ENCODE results near the gene PLK4.

DNA sequence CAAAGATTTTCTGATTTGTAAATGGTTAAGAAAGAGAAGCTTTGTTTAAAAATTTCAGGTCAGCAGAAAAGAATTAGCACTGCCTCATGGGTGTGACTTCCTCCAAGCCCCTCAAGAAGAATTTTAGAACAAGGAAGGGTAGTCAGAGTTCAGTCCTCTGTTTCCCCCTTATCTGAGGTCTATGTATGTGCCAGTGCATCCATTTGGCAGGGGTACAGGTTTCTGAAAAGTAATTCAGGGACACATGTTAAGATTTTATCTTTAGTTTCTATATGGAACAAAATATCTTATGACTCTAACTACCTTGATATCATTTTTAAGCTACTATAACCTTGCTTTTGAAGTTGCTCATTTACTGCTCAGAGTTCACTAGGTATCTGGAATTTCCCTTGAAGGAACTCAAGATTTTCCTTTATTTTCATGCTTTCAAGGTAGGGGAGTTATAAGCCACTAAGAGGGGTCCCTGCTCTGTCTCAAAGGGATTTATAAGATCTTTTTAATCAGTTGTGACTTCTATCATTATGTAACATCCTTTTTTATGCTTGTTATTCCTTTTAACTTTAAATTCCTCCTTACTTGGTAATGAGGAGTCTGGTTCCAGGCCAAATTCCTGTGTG is 24.4 kb upstream of the PLK4 start:
- TF ChIP-seq, protein P1, sequence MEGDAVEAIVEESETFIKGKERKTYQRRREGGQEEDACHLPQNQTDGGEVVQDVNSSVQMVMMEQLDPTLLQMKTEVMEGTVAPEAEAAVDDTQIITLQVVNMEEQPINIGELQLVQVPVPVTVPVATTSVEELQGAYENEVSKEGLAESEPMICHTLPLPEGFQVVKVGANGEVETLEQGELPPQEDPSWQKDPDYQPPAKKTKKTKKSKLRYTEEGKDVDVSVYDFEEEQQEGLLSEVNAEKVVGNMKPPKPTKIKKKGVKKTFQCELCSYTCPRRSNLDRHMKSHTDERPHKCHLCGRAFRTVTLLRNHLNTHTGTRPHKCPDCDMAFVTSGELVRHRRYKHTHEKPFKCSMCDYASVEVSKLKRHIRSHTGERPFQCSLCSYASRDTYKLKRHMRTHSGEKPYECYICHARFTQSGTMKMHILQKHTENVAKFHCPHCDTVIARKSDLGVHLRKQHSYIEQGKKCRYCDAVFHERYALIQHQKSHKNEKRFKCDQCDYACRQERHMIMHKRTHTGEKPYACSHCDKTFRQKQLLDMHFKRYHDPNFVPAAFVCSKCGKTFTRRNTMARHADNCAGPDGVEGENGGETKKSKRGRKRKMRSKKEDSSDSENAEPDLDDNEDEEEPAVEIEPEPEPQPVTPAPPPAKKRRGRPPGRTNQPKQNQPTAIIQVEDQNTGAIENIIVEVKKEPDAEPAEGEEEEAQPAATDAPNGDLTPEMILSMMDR (conservative IDR thresholded peaks at IDR 0.05; ENCODE audit: low read depth in 2 of 2), result no peak
- TF ChIP-seq JUNB (IDR thresholded peaks at IDR 0.05; ENCODE audit: unreplicated experiment) (no peak), POLR2AphosphoS5 (IDR thresholded peaks at IDR 0.05; ENCODE audit: low read depth) (no peak), EZH2 (IDR thresholded peaks at IDR 0.05; ENCODE audit: low read depth, unreplicated experiment) (no peak), CREB1 (CRISPR knock-in tag; IDR thresholded peaks at IDR 0.05; ENCODE audit: low read depth) (no peak), EZH2phosphoT487 (IDR thresholded peaks at IDR 0.05; ENCODE audit: unreplicated experiment) (no peak), ZNF114 (CRISPR knock-in tag; IDR thresholded peaks at IDR 0.05) (no peak), STAT1 (IDR thresholded peaks at IDR 0.05; ENCODE audit: unreplicated experiment) (no peak), ZNF331 (CRISPR knock-in tag; IDR thresholded peaks at IDR 0.05; ENCODE audit: low read depth) (no peak), NANOG (IDR thresholded peaks at IDR 0.05; ENCODE audit: borderline replicate concordance) (no peak)
- TF ChIP-seq, protein P2, sequence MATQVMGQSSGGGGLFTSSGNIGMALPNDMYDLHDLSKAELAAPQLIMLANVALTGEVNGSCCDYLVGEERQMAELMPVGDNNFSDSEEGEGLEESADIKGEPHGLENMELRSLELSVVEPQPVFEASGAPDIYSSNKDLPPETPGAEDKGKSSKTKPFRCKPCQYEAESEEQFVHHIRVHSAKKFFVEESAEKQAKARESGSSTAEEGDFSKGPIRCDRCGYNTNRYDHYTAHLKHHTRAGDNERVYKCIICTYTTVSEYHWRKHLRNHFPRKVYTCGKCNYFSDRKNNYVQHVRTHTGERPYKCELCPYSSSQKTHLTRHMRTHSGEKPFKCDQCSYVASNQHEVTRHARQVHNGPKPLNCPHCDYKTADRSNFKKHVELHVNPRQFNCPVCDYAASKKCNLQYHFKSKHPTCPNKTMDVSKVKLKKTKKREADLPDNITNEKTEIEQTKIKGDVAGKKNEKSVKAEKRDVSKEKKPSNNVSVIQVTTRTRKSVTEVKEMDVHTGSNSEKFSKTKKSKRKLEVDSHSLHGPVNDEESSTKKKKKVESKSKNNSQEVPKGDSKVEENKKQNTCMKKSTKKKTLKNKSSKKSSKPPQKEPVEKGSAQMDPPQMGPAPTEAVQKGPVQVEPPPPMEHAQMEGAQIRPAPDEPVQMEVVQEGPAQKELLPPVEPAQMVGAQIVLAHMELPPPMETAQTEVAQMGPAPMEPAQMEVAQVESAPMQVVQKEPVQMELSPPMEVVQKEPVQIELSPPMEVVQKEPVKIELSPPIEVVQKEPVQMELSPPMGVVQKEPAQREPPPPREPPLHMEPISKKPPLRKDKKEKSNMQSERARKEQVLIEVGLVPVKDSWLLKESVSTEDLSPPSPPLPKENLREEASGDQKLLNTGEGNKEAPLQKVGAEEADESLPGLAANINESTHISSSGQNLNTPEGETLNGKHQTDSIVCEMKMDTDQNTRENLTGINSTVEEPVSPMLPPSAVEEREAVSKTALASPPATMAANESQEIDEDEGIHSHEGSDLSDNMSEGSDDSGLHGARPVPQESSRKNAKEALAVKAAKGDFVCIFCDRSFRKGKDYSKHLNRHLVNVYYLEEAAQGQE (IDR thresholded peaks at IDR 0.05; ENCODE audit: unreplicated experiment), result no peak
- TF ChIP-seq, protein P3, sequence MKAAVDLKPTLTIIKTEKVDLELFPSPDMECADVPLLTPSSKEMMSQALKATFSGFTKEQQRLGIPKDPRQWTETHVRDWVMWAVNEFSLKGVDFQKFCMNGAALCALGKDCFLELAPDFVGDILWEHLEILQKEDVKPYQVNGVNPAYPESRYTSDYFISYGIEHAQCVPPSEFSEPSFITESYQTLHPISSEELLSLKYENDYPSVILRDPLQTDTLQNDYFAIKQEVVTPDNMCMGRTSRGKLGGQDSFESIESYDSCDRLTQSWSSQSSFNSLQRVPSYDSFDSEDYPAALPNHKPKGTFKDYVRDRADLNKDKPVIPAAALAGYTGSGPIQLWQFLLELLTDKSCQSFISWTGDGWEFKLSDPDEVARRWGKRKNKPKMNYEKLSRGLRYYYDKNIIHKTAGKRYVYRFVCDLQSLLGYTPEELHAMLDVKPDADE (IDR thresholded peaks at IDR 0.05), result no peak
- TF ChIP-seq, protein P4, sequence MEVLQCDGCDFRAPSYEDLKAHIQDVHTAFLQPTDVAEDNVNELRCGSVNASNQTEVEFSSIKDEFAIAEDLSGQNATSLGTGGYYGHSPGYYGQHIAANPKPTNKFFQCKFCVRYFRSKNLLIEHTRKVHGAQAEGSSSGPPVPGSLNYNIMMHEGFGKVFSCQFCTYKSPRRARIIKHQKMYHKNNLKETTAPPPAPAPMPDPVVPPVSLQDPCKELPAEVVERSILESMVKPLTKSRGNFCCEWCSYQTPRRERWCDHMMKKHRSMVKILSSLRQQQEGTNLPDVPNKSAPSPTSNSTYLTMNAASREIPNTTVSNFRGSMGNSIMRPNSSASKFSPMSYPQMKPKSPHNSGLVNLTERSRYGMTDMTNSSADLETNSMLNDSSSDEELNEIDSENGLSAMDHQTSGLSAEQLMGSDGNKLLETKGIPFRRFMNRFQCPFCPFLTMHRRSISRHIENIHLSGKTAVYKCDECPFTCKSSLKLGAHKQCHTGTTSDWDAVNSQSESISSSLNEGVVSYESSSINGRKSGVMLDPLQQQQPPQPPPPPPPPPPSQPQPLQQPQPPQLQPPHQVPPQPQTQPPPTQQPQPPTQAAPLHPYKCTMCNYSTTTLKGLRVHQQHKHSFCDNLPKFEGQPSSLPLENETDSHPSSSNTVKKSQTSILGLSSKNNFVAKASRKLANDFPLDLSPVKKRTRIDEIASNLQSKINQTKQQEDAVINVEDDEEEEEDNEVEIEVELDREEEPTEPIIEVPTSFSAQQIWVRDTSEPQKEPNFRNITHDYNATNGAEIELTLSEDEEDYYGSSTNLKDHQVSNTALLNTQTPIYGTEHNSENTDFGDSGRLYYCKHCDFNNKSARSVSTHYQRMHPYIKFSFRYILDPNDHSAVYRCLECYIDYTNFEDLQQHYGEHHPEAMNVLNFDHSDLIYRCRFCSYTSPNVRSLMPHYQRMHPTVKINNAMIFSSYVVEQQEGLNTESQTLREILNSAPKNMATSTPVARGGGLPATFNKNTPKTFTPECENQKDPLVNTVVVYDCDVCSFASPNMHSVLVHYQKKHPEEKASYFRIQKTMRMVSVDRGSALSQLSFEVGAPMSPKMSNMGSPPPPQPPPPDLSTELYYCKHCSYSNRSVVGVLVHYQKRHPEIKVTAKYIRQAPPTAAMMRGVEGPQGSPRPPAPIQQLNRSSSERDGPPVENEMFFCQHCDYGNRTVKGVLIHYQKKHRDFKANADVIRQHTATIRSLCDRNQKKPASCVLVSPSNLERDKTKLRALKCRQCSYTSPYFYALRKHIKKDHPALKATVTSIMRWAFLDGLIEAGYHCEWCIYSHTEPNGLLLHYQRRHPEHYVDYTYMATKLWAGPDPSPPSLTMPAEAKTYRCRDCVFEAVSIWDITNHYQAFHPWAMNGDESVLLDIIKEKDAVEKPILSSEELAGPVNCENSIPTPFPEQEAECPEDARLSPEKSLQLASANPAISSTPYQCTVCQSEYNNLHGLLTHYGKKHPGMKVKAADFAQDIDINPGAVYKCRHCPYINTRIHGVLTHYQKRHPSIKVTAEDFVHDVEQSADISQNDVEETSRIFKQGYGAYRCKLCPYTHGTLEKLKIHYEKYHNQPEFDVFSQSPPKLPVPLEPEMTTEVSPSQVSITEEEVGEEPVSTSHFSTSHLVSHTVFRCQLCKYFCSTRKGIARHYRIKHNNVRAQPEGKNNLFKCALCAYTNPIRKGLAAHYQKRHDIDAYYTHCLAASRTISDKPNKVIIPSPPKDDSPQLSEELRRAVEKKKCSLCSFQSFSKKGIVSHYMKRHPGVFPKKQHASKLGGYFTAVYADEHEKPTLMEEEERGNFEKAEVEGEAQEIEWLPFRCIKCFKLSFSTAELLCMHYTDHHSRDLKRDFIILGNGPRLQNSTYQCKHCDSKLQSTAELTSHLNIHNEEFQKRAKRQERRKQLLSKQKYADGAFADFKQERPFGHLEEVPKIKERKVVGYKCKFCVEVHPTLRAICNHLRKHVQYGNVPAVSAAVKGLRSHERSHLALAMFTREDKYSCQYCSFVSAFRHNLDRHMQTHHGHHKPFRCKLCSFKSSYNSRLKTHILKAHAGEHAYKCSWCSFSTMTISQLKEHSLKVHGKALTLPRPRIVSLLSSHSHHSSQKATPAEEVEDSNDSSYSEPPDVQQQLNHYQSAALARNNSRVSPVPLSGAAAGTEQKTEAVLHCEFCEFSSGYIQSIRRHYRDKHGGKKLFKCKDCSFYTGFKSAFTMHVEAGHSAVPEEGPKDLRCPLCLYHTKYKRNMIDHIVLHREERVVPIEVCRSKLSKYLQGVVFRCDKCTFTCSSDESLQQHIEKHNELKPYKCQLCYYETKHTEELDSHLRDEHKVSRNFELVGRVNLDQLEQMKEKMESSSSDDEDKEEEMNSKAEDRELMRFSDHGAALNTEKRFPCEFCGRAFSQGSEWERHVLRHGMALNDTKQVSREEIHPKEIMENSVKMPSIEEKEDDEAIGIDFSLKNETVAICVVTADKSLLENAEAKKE (CRISPR knock-in tag; IDR thresholded peaks at IDR 0.05), result no peak

All from GM23338 (cell line).